Bone marrow (tissue), 2 donors: ENCODE results near the gene KCNJ4.
"Not testable (repeated sequence)": the region's sequence is repeated elsewhere in the genome, so short reads cannot be mapped to it uniquely, and the experiment has no call there.

Experiments
- DNase-seq, 2 donors: peaks; one replicate each; lab custom pipeline; 2025; lab: John Stamatoyannopoulos, UW

The KCNJ4 gene

DNA sequence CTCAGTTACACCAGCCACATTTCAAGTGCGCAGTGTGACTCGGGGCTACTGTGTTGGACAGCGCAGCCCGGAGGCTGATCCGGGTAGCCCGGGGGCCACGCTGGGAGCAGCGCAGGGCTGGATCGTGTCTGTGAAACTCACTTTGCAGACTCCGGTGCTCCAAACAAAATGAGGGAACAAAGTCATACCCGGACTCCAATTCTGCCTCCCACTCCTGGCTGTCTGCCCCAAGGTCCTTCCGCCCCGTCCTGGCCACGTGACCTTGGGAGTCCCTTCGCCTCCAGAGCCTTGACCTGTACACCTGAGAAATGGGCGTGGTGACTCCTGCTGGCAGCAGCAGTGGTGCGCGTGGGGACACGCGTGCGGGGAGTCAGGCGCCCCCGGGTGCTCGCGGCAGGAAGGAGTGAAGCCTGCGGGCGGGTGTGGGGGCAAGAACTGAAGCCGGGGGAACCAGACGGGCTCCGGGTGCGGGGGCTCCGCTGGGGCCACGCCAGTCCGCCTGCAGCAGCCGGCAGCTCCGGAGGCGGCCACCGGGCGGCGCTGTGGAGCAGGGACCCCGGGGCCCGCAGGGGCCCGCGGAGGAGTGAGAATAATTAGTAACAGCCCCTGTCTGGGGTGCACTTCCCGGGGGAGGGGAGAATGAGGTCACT is 42.4 kb downstream of the KCNJ4 start:
- DNase-seq = peak in 1 of 2 donors; percentile 3

DNA sequence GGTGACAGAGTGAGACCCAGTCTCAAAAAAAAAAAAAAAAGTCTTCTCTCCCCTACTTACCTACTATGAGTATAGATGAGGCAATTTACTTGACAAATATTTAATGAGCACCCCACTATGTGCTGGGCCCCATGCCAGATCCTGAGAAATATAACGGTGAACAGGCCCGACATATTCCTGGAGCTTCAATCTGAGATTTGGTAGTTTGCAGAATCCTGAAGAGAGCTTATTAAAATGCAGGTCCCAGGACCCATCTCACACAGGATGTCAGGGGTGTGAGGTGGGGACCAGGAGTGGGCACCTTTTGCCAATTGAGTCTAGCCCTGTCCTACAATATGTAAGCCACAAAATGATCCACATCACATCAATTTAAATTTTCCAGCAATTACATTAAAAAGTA is 44.0 kb downstream of the KCNJ4 start:
- no peak for DNase-seq

DNA sequence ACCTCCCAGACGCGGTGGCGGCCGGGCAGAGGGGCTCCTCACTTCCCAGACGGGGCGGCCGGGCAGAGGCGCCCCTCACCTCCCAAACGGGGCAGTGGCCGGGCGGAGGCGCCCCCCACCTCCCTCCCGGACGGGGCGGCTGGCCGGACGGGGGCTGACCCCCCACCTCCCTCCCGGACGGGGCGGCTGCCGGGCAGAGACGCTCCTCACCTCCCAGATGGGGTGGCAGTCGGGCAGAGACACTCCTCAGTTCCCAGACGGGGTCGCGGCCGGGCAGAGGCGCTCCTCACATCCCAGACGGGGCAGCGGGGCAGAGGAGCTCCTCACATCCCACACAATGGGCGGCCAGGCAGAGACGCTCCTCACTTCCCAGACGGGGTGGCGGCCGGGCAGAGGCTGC is 45.1 kb downstream of the KCNJ4 start:
- DNase-seq = not testable (repeated sequence)

DNA sequence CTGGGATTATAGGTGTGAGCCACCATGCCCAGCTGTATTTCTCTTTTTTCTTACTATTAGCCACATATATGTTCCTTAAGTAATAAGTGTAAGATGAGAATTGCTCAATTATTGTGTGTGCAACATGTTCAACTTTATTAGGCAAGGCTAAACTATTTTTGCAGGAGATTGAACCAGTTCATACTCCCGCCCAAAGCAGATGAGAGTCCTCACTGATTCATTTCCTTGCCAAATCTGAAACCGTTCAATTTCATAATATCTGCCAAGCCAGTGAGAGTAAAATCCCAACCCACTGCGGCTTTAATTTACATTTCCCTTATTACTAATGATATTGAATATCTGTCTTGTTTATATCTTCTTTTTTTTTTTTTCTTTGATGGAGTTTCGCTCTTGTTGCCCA is 48.4 kb downstream of the KCNJ4 start:
- no peak for DNase-seq

DNA sequence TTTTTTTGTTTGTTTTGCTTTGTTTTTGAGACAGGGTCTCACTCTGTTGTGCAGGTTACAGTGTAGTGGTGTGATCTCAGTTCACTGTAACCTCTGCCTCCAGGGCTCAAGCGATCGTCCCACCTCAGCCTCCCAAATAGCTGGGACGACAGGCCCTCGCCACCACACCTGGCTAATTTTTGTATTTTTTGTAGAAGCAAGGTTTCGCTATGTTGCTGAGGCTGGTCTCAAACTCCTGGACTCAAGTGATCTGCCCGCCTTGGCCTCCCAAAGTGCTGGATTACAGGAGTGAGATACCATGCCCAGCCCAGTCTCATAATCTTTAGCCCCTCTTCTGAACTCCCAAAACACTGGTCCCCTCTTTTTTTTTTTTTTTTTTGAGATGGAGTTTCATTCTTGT is 50.6 kb downstream of the KCNJ4 start:
- no peak for DNase-seq

DNA sequence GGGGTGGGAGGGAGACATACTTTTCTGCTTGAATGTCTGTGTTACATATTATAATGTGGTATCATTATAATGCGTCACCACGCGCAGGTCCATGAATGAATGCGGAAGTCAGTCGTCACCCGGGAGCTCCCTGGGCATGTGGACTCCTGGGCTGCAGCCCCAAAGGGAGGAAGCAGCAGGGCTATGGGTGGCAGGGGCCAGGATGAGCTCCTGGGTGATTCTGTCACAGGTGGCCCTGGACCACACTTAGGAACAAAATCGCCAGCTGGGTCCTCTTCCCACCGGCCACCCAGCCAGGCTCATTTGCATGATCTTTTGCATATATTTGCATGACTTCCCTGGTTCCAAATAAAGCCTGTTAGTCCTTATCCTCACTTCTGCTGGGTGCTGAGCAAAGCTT is 51.2 kb downstream of the KCNJ4 start:
- no peak for DNase-seq

DNA sequence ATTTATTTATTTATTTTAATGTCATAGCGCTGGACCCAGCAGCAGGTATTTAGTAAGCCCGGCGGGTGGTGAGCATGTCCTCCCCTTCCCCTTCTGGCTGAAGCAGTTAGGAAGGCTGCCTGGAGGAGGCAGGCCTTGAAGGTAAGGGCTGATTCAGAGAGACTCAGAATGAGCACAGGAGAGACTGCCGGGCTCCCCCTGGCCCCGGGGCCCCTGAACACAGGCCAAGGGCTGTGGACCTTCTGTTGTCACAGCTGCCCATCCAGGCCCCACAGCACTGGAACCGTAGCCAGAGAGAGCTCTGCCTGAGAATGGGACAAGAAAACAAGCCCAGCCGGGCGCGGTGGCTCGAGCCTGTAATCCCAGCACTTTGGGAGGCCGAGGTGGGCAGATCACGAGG is 52.8 kb downstream of the KCNJ4 start:
- DNase-seq = no peak

DNA sequence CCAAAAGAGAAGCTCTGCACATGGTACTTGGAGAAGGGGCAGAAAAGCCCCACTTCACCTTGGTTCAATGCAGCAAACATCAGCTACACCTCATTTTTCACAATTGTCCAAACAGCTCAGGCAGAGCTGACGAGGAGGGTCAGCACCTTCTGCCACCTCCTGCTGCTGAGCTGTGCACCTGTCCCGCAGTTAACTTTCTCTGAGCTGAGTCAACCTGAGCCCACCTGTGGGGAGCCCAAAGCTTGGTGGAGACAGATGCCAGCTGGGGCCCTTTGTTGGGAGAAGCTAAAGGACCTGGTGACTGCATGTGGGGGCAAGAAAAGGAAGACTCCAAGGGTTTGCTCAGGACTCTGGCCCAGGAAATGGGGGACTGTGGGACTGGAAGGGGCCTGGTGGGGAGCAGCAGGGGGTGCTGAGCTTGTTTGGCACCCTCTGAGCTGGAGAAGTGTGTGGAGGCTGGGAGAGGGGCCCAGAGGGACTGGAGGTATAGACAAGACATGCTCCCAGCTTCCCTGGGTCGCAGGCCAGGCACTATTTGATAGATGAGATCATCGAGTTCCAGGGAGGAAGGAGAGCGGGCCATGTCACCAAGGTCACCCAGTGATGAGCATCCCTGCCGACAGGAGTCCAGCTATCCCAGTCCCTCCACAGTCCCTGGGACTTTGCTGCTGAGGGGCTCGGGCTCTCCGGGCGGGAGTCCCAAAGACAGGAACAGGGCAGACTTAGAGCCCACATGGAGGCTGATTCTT is 53.5 kb downstream of the KCNJ4 start:
- no peak for DNase-seq

DNA sequence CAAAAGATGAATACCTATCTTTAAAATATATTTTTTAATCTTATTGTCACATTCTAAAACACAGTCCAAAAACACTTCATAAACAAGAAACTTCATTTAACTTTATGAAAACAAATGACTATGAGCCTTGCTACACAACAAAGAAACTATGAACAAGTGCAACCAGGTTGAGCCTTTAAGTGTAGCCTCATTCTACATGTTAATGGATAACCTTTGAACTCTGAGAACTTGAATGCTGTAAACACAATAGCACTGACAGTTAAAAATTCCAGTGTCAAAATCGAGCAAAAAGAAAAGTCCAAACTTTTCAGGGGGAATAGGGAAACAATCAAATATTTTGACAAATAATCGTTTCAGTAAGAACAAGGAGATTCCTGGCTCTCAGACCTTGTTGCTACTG is 54.7 kb downstream of the KCNJ4 start:
- not testable (repeated sequence) for DNase-seq

DNA sequence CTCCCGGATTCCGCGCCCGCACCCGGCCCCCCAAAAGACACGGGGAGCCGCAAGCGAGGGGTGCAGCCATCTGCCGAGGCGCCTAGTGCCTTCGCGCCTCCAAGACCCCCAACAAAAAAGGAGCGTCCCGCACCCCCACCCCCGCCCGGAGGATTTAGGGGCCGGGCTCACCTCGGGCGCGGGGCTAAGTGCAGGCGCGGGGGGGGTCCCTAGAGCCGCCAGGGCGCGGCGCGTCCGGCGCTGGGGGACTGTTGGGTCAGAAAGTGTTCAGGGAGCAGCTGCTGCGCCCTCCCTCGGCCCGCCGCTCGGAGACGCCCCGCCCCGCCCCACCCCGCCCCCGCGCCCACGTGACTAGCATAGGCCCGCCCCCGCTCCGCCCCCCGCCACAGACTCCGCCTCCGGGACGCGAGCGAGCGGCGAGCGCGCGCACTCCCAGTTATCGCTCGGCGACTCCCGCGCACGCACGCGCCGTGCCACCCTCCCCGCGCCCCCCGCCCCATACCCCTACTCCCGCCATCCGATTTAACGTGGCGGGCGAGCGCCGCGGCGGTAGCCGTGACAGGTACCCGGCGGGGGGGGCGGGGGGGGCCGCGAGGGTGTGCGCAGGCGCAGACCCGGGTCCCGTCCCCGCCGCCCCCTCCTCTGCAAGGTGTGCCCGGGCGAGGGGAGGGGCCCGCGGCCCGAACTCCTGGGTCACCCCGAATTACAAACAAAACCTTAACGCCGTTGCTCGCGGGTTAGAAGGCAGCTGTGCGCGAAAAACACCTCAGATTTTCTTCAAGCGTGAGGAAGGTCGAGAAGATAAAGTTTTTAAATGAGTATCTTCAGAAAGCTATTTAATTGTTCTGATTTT is 56.2 kb downstream of the KCNJ4 start:
- peak; percentile 44 to 72 for DNase-seq

DNA sequence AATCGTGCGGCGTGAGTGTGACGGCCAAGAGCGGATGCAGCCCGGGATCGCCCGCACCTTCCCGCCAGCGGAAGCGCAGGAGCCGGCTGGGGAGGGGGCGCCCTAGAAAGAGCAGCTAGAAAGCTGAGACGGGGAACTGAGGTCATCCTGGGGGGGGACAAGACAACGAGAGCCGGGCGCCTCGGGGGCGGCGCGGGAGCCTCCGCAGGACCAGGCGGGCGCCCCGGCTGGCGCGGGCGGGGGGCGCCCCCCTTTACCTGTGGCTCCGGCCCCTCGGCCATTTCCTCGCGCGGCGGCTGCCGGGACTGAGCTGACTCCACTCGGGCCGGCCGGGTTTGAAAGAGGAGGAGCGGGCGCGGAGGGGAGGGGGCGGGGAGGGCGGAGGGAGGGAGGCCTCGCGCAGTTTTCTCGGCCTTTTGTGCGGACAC is 56.8 kb downstream of the KCNJ4 start:
- peak in 1 of 2 donors; percentile 11 for DNase-seq

DNA sequence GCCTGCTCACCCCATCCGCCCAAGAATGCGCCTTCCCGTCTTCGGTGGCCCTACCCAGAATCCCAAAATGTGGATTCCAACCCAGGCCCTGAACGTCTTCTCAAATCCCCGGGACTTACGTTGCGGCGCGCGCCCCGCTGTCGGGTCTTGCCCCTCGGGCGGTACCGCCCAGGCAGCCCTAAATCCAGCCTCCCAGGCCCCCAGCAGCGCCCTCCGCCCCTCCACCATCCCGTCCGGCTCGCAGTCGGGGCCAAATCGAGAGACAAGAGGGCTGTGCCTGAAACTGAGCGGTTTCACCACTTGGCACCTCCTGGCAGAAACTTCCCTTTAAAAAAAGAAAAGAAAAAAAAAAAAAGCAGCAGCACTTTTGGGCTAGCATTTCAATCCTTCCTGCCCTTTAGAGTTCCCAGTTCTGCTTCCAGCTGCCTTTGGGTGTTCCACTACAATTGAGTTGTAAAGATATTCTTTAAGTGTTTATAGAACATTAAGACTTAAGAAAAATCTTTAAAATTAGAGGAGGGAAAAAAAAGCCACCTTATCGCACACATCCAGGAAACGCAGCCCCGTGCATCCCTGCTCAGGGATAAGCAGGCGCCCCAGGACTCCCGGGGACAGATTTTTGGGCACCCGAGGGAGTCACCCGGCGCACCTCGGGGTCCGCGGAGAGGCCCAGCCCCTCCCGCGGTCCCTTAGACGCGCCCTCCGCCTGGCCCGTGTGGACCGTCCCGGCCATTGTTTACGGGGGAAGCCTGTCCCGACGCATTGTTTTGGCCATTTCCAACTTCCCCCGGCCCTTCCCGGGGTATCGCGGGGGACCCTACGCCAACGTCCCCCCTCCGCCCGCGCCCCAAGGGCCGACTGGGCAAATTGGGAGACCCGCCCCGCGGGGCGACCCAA is 57.6 kb downstream of the KCNJ4 start:
- DNase-seq = peak in 1 of 2 donors; percentile 2

DNA sequence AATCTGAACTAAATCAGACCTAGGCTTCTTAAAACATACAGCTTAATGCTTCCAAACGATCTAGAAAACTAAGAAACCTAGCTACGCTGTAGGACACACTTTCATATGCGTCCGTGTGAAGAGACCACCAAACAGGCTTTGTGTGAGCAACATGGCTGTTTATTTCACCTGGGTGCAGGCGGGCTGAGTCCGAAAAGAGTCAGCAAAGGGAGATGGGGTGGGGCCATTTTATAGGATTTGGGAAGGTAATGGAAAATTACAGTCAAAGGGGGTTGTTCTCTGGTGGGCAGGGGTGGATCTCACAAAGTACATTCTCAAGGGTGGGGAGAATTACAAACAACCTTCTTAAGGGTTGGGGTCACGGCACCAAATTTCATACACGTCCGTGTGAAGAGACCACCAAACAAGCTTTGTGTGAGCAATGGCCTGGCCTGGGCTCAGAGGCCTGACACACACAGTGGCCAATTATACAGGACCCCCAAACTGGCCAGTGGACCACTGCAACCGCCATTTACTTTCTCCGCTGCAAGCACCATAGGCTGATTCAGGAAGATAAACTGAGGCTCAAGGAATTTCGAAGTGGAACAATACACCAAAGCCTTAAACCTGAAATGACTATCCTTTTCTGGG is 58.4 kb downstream of the KCNJ4 start:
- DNase-seq = not testable (repeated sequence)

DNA sequence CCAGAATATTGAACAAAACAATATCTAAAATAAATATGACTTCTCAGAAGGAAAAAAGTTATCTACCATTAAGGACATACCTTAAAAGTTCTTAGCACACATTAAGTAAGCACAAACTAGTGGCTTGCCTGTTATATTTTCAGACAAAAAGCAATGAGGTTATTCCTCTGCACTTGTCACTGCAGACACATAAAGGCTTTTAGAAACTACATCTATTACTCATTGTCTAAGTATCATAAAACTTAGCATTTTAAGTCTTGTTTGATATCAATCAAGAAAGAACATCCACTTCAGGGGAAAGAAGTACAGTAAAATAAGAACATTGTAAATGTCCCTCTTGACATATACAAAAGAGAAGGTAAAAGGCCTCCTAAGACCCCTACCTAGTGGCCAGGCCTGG is 59.1 kb downstream of the KCNJ4 start:
- not testable (repeated sequence) for DNase-seq

DNA sequence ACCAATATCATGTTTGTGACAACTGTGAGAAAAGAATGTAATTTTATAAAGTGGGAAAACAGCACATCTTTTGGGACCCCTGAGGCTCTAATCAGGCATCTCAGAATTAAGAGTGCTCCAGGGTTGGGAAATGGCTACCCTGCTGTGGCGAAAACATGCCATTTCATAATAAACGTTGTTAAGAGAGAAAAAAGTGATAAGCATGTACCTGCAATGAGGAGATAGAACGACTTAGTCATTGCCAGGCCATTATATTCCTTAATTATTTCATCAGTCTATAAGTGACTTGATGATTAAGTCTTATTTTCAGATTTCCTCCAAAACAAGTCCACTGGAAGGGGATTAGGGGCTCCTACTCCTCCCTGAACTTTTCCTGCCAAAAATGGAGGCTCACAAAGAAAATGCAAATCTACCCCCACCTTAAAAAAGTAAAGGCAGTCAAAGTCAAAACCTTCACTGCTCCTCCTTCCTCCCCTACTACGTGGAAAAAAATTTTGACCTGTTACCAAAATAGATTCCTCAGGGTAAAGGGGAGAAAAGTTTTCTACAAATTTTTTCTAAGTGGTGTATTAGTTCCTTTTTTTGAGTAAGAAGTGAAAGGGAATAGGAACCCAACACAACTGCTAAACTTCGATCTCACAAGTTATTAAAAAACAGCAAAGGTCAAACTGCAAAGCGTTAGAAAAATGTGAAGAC is 59.9 kb downstream of the KCNJ4 start:
- not testable (repeated sequence) for DNase-seq

DNA sequence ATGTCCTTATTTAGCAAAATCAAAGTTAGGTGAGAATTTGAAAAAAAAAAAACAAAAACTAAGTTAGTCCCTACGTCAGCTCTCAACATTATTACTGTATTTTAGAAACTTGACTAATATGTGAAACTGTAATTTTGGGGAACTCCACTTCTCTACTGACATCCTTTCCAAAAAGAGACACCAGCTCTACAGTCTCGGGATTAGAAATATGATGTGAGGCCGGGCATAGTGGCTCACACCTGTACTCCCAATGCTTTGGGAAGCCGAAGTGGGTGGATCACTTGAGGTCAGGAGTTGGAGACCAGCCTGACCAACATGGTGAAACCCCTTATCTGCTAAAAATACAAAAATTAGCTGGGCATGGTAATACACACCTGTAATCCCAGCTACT is 65.6 kb downstream of the KCNJ4 start:
- not testable (repeated sequence) for DNase-seq

DNA sequence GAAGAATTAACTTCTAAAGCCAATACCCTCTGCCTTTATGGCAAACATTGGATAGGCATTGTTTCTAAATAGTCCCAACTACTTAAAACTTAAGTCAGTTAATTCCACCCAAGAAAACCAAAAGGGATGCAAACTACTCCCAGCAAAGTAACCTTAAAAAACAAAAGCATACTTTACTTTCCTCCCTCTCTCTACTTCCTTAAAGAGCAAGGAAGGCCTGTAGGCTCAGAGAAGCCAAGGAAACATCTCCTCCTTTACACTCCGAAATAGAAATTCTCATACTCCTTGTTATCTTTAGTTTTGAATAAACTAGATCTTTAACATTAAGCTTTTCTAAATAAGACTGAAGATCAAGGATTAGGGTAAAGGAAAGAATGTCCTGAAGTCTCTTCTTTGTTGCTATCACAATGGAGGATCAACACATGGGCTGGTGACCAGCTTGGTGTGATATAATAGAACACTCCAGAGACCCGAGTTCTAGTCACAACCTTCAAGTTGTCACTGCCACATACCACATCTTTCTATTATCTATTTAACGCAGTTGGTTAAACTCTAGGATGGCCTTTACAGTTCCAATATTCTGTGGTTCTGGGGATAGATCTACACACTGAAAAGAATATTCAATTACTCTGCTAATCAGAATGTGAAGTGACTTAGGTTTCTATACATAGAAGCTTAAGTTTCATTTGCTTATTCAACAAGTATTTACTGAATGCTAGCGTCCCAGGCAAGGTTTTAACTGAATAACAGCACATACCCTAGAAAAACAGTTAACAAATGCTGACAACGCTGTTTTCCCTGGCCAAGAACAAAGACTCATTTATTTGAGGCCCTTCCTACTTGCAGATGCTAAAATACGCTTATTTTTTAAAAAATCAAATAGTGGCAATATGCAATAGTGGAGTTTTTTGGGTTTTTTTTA is 66.2 kb downstream of the KCNJ4 start:
- not testable (repeated sequence) for DNase-seq

DNA sequence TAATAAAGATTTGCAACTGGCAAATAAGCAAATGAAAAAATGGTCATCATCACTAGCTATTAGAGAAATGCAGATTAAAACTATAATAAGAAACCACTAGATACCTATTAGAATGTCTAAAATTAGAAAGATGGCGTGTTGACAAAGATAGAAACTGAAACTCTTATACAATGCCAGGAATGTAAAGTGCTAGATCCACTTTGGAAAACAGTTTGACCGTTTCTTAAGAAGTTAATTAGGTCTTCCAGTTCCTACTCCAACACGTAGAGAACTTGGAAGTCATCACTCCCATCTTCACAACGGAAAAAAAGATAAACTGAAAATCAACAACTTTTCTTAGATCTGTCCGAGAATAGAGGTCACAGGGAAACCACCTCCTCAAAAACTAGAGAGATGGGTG is 68.1 kb downstream of the KCNJ4 start:
- DNase-seq = not testable (repeated sequence)

DNA sequence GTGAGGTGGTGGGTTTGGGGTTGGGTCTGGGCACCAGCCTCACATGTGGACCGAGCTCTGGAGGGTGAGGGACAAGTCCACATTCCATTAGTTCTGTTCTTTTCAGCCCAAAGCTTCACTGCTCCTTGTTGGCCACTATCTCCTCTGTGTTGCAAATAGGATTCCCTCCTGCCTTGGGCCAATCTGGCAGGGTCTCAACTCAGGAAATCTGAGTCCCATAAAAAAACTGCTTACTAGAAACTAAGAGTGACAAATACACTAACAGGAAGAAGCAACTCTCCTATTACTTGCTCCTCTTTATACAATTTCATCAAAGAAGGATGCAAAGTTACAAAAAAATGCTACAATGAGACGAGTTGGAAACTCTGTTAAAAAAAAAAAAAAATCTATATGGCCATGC is 71.6 kb downstream of the KCNJ4 start:
- DNase-seq = no peak
